Islet precursor cell (in vitro differentiated cells): ENCODE measurements around the gene PNPLA5.
A peak's percentile ranks its signal among the peaks of the same experiment; 100 is the strongest.

Experiments
- DNase-seq: peaks from one replicate; pipeline ENCODE4 v3.0.0-alpha.2; 2018

The PNPLA5 gene

GRCh38 chr22:43853328-43853931 is 38.4 kb downstream of the PNPLA5 start:
- no peak for DNase-seq

- no peak for DNase-seq
Observed at GRCh38 chr22:43852573-43853327, 39.1 kb downstream of the PNPLA5 start.

DNA sequence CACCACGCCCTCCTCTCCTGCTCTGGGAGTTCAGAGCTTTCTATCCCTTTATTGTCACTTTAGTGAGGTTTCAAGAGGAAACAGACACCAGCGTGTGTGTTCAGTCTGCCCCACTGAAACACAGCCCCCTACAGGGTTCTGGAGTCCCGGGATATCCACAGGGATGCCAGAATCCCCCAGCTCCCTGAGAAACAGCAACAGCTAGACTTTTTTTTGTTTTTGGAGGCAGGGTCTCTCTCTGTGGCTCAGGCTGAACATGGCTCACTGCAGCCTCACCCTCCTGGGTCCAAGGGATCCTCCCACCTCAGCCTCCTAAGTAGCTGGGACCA is 39.9 kb downstream of the PNPLA5 start:
- DNase-seq: no peak

DNA sequence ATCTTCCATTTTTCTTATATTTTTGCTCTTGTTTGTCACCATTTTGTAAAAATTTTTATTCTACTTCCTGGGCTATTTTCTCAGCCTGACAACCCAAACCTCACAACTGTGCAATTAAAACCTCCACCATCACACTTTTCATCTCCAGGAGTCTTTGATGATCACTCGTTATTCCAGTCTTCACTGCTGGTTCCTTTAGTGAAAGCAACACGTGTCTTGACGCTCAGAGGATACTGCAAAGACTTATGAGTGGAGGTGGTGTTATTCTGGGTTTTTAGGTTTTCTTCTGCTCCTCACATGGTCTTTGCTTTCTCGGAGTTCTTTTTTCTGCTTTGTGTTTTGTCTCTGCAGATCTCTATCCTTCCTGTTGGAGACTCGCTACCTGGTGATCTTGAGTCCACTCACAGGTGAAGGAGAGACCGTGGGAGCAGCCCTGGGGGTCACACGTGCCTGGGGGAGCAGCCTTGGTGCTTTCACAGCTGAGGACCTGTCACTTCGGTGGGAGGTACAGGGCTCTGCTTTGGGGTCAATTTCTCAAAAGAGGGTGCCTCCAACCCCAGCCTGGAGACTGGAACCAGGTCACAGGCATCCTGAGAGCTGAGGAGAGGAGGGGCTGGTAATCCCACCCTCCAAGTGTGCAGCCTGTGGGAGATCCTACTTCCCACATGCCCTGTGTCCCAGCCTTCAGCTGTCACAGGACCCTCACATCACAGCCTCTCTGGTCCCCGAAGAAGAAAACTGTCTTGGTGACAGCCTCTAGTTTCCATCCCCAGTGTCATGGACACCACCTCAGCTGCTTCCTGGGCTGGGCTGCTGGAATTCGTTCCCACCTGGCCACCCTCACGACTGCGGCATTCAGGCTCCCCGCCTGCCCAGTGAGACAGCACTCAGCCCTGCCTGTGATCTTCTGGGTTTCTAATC is 40.5 kb downstream of the PNPLA5 start:
- DNase-seq: peak; percentile 27

DNA sequence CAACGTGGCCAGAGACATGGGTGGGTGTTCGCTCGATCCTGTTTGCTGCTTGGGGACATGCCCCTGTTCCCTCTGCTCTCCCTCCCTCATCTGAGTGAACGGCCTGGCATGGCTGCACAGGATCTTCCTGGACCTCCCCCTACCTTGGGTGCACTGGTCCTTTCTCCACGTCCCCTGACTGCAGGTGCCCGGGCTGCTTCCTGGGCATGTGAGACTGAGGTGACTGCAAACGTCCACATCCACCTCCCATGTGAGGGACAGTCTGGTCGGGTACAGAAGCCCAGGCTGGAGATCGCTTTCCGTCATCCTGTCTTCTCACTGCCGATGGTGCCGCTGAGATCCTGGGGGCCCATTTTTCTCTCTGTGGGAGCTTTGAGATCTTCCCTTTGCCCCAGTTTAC is 41.3 kb downstream of the PNPLA5 start:
- peak; percentile 39 for DNase-seq

- DNase-seq: no peak
Observed at GRCh38 chr22:43849731-43850130, 42.1 kb downstream of the PNPLA5 start.

GRCh38 chr22:43848366-43849171 is 43.2 kb downstream of the PNPLA5 start:
- no peak for DNase-seq

DNA sequence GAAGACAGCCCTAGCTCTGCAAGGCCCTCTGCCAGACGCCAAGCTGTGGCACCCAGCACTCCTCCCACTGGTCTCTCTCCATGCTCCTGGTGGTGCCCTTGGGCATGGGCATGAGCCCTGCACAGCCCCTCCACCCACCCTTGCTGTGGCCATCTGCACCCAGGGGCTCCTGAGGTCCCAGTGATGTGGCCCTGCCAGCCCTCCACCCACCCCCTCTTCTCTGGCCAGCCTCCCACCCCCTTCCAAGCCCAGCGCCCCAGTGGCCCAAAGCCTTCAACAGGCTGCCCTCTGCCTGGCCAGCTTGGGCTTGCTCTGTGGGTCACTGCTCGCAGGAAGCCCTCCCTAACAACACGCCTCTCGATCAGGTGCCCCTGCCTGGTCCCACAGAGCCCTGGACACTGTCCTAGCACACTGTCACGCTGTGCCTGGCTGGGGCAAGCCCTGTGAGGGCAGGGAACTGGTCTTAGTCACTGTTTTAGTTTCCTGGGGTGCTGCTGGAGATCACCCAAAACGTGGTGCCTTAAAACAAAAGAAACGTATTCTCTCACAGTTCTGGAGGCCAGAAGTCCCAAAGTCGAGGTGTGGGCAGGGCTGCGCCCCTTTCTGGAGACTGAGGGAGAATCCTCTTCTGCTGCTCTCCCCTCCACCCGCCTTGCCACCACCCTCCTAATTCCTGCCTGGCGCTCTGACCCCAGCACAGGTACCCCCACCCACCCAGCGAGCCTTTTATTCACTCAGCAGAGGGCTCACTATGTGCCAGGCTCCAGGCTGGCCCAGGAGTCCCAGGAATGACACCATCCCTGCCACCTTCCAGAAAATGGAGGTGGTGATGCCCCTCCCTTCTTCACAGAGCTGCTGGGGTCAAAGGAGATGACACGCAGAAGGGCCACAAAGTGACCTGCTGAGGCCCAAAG is 44.2 kb downstream of the PNPLA5 start:
- no peak for DNase-seq

DNA sequence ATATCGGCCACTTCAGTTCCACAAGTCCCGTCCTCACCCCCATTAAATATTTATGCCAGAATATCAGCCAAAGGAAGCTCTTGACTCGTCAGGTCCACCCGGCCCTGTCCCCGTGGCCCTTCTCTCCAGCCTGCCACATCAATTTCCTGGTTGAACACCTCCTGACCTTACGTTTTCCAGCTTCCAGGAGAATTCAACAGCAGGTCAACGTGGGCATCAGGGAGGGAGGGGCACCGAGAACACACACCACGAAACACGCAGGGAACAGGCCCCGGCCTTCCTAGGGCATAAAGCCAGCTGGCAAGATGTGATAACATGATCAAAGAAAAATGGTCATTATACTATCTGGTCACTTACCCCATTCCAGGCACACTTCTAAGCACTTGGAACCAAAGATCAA is 44.8 kb downstream of the PNPLA5 start:
- no peak for DNase-seq

DNA sequence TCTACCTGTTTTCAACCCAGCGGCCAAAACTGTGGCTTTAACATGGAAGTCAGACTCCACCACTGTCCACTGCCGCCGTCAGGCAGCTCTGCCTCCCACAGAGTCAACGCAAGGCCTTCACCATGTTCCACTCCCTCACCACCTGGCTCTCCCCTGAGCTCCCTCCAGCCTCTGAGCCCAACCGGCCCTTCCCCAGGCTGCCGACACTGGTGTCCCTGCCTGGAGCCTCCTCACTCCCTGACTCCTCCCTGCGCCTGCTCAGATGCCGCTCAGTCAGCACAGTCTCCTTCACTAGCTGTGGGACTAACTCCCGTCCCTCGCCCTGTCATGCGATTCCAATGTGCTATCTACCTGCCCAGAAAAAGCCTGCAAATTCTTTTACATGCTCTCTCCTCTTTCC is 45.8 kb downstream of the PNPLA5 start:
- no peak for DNase-seq

DNA sequence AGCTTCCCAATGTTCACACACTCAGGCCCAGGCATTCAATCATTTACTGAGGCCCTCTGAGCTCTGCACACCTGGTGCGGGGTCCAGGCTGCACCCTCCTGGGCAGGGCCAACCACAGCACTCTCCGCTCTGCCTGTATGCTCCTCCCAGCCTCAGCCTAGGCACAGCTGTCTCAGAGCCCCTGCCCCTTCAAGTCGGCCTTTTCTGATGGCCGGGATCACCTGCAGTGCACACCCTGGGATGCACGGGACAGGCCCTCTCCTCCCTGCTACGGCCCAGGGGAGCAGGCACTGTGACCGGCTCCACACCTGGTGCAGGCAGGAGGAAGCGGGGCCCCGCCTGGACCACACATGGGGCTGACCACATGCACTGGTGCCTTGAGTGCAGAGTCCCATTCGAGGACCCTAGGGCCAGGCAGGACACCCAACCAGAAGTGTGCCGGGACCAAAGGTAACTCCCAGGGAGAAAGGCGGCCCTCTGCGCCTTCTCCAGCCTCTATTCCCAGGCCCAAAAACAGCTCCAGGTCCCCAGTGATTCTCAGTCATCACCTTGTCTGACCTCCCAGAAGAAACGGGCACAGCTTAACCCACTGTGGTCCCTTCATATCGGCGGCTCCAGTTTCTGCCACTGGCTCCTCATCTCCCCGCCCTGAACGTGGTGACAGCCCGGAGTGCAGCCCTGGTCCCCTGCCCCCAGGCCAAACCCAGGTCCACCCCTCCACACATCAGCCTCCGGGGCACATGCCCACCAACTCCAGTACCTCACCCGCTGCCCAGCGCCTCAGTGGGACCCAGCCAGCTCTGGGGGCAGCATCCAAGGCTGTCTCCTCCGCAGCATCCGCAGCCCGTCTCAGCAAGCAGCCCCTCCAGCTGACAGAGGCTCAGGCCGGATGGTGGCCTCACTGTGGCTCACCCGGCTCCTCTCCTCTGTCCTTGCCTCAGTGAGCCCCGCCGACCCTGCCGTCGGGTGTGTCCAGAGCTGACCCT is 47.0 kb downstream of the PNPLA5 start:
- no peak for DNase-seq

DNA sequence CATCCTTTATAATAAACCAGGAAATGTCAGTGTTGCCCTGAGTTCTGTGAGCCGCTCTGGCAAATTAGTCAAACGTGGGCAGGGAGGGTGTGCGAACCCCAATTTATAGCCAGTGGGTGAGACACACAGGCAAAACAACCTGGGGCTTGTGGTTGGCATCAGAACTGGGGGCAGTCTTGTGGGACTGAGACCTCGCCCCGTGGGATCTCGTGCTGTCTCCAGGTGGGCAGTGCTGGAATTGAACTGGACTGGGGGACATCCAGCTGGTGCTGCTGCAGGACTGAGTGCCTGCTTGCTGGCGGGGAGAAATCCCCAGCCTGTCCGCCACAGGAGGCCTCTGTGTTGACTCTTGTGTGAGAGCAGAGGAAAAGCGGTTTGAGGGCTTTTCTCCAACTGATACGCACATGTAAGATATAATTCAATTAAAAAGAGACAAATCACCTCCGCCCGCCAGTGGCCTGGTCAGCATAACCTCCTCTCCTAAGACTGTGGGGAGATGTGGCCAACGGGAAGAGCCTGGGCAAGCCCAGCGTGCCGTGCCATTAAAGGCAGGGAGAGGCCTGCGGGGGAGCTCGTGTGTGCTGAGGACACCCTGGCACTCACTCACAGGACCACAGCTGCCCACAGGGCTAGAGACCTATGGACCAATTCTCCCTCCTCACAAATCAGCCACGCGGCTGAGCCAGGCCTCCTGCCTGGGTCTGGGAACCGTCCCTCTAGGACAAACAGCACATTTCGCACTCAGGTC is 47.9 kb downstream of the PNPLA5 start:
- no peak for DNase-seq

GRCh38 chr22:43841742-43842141 is 50.1 kb downstream of the PNPLA5 start:
- no peak for DNase-seq

GRCh38 chr22:43840851-43841250 is 51.0 kb downstream of the PNPLA5 start:
- no peak for DNase-seq

GRCh38 chr22:43840431-43840830 is 51.4 kb downstream of the PNPLA5 start:
- no peak for DNase-seq

GRCh38 chr22:43839781-43840180 is 52.0 kb downstream of the PNPLA5 start:
- no peak for DNase-seq

DNA sequence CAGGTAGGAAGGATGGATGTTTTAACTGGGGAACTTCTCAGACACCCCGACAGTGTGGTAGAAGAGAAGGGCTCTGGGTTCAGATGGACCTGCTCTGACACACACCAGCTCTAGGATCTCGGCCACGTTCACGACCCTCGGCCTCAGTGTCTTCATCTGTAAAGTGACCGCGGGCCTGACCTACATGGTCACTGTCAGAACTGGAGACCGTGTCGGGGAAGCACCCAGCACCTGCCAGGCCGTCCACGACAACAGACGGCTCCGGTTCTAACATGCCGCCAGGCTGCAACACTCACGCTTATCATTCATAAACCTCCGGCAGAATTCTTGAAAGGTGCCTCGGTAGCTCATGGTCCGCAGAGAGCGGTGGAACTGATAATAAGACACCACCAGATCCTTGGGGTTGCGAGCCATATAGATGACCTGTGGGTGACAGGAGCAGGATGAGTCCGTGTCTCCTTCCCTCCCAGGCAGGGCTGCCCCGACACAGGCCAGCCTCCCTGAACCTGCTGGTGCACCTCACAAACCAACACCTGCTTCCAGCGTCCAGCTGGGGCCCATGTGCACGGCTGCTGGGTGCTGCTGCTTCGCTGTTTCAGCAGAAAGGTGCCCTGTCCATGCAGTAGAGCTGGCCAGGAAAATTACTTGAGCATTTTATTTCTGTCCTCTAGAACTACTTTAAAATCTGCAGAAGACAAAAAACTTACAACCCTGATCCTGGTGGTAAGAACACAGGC is 53.1 kb downstream of the PNPLA5 start:
- DNase-seq: no peak

- no peak for DNase-seq
Observed at GRCh38 chr22:43838161-43838560, 53.7 kb downstream of the PNPLA5 start.

DNA sequence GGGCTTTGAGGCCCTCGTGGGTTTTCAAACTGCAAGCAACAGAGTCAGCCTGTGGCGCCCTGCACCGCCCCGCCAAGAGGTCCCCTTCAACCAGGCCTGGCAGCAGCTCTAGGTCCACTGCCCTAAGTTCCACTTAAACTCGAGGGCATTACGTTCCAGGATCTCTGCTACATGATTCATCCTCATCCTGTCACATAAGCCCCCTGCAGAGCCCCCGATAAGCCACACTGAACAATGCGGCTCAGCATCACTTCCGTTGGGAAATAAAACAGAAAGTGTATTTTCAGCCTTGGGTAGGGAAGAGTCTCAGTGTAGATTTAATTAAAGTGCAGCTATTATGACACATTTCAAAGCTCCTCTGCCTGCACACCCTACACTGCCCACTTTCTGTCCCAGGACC is 54.1 kb downstream of the PNPLA5 start:
- no peak for DNase-seq
